GM18868 (cell line): Measurements from ENCODE around the gene G2E3.
A peak's percentile ranks its signal among the peaks of the same experiment; 100 is the strongest.
"Not testable (repeated sequence)": the region's sequence is repeated elsewhere in the genome, so short reads cannot be mapped to it uniquely, and the experiment has no call there.

Experiments used
- ATAC-seq: cut with Tn5 transposase; IDR thresholded peaks from one replicate; pipeline ENCODE4 v1.9.1; 2021; ENCODE audit warnings: mild to moderate bottlenecking, moderate library complexity; ENCODE audit not compliant: unreplicated experiment

Gene G2E3

DNA sequence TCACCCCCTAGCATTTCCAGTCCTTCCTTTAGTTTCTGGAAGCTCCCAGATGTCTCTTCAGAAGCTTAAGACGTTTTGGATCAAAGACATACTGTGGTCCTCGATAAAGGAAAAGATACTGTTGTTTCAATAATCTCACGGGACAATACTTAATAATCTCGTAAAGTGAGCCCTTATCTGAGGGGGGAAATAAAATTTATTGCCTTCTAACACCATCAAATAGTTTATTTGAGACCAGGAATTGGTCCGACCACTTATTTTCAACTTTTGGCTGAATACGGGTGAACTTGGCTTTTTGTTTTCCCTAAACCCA lies 640 bp upstream of the G2E3 start:
- no peak for ATAC-seq

DNA sequence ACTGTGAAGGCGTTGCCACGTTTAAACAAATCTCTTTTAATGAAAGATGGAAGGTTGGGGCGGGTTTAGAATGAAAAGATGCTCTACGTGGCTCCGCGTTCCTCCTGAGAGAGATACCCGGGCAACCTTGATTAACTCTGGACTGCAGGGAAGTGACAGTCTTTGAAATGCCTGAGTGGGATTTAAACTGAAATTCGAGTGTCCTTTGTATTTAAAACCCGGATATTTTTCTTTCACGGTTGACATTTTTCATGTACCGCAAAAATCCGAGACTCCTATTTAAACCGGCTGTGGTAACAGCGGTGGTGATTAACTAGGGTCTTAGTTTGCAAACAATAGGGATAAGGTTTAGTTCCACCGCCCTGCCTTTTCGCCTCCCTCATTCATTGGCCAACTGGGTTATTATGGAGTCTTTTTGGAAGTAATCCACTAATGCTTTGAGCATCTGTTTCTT lies 707 bp downstream of the G2E3 start:
- ATAC-seq: peak; percentile 22

DNA sequence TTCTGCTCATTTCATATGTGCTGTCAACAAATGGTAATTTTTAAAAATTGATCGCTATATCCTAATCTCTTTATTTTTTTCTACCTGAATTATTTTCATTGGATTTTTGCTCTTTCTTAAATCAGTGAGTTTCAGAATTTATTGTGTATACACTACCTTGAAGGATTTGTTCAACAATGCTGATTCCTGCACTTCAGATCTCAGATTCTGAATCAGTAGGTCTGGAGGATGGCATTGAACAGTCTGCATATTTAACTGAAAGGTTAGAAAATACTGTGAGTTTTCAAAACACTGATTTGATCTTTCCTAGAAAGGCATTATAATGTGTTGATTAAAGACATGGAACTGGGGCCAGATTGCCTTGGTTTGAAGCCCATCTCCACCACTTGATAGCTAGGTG lies 1.6 kb downstream of the G2E3 start:
- no peak for ATAC-seq

DNA sequence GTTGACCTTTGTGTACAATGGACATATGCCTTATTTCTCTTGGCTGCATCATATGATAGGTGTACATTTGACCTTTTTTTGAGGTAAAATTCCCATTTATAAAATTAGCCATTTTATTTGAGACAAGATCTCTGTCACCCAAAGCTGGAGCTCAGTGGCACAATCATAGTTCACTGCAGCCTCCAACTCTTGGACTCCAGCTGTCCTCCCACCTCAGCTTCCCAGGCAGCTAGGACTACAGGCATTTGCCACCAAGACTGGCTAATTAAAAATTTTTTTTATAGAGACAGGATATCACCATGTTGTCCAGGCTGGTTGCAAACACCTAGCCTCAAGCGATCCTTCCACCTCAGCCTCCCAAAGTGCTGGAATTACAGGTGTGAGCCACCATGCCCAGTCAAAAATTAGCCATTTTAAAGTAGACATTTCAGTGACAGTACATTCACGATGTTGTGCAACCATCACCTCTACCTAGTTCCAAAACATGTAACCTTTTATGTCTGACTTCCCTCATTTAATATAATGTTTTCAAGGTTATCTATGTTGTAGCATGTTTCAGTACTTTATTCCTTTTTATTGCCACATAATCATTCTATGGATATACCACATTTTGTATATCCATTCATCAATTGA lies 5.4 kb downstream of the G2E3 start:
- no peak for ATAC-seq

DNA sequence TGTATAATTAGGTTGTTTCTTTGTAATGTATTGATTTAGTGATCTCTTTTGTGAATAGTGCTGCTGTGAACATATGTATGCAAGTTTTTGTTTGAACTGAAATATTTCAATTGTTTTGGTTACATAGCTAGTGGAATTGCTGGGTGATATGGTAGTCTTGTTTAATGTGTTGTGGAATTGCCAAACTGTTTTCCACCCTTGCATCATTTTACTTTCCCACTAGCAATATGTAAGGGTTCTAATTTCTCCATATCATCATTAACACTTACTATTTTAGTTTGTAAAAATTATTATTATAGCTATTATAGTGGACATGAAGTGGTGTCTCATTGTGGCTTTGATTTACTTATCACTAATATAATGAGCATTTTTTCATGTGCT lies 5.9 kb downstream of the G2E3 start:
- no peak for ATAC-seq

DNA sequence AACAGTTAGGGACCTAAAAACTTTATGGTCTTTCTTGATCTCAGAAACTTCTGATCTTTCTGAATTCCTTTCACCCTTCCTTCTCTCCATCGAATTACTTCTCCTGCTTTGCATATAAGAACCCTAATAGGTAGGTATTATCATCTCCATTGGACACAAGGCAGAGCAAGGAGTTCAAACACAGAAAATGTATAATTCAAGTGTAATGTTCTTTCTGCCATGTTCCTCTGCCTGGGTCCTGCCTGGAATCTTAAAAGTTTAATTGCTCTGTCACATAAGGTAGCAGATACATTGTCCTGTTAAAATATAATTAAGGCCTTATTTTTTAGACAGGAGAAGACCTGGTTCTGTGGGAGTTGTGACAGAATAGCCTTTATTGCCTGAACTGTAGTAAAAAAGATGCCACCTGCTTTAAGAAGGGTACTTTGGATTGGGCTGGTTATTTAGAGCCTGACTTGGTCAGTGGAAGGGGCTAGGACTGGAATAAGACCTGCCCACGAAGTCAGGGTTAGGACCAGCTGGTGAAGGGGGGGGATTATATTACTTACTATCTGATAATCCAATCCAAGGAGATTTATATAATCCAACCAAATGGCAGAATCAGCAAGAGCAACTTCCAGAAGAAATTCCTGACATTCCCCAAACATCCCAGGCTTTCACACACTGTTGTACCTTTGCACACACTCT lies 10.4 kb downstream of the G2E3 start:
- ATAC-seq: no peak

DNA sequence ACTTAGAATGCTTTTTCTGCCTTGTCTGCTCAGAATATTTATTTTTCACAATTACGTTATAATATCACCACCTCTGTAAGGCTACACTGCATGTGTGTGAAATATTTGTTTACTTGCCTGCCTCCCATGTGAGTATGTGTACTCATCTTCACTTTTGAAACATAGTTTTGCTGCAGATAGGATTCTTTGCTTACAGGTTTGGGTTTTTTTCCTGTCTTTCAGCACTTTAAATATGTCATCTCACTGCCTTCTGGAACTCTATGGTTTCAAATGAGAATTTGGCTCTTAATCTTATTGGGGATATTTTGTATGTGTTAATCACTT lies 10.9 kb downstream of the G2E3 start:
- no peak for ATAC-seq

DNA sequence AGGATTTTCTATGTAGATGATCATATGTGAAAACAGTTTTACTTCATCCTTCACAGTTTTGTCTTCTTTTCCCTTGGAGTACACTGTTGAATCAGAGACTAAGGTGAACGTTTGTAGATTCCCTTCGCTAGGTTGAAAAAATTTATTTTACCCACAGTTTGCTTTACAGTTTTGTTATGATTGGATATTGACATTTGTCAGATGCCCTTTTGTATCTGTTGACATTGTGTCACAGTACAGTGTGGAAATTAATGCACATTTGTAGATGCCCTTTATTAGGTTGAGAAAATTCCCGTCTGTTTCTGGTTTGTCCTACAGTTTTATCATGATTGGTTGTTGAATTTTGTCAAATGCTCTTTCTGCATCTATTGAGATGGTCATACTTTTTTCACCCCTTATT lies 13.3 kb downstream of the G2E3 start:
- ATAC-seq: no peak

DNA sequence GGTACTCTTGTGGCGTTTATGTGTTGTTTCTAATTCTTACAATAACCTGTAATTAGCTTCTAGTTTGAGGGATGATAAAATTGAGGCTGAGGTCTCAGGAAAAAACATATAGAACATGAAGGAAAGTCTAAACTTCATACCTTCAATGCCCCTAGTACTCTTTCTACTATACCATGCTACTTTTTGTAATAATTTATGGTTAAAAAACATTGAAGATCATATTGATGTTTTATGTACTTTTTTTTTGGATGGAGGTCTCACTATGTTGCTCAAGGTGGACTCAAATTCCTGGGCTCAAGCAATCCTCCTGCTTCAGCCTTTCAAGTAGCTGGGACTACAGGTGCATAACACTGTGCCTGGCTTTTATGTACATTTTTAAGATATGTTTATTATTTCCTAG lies 13.8 kb downstream of the G2E3 start:
- ATAC-seq: no peak

DNA sequence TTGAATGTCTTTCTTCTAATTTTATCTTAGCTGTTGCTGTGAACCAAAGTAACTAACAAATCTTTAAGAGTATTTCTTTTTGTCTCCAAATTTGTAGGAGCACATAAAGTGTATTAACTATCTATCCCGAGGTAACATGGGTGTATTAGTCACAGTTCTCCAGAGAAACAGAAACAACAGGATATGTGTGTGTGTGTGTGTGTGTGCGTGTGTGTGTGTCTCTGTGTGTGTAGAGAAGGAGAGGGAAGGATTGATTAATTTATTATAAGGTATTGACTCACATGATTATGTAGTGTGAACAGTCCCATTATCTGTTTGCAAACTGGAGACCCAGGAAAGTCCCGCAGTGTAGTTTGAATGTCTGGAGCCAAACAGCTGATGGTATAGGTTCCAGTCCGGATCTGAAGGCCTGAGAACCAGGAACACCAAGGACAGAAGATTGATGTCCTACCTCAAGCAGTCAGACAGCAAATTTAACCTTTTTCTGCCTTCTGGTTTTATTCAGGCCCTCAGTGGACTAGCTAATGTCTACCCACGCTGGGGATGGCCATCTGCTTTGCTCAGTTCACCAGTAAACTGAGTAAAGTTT lies 14.4 kb downstream of the G2E3 start:
- no peak for ATAC-seq

DNA sequence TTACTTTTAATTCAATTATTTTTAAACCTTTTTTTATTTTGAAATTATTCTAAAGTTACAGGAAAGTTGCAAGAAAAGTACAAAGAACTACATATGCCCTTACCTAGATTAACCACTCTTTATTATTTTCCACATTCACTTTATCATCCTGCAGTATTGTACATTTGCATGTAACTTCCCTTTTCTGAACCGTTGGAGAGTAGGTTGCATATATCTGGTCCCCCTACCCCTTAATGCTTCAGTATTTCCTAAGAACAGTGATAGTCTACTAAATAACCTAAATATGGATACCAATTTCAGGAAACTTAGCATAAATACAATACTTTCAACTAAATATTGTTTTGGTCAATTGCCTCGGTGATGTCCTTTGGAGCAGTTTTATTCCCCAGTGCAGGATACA lies 15.0 kb downstream of the G2E3 start:
- ATAC-seq: no peak

DNA sequence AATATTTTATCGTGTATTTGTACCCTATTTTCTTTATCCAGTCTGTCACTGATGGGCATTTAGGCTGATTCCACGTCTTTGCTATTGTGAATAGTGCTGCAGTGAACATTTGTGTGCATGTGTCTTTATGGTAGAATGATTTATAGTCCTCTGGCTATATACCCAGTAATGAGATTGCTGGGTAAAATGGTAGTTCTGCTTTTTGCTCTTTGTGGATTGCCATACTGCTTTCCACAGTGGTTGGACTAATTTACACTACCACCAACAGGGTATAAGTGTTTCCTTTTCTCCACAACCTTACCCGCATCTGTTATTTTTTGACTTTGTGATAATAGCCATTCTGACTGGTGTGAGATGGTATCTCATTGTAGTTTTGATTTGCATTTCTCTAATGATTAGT lies 15.8 kb downstream of the G2E3 start:
- ATAC-seq: not testable (repeated sequence)

DNA sequence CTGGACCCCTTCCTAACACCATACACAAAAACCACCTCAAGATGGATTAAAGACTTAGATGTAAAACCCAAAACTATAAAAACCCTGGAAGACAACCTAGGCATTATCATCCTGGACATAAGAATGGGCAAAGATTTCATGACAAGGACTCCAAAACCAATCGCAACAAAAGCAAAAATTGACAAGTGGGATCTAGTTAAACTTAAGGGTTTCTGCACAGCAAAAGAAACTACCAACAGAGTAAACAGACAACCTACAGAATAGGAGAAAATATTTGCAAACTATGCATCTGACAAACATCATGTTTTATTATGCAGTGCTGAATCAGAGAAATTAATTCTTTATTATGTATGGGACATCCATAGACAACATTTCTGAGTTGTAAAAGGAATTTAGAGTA lies 17.4 kb downstream of the G2E3 start:
- ATAC-seq: not testable (repeated sequence)

DNA sequence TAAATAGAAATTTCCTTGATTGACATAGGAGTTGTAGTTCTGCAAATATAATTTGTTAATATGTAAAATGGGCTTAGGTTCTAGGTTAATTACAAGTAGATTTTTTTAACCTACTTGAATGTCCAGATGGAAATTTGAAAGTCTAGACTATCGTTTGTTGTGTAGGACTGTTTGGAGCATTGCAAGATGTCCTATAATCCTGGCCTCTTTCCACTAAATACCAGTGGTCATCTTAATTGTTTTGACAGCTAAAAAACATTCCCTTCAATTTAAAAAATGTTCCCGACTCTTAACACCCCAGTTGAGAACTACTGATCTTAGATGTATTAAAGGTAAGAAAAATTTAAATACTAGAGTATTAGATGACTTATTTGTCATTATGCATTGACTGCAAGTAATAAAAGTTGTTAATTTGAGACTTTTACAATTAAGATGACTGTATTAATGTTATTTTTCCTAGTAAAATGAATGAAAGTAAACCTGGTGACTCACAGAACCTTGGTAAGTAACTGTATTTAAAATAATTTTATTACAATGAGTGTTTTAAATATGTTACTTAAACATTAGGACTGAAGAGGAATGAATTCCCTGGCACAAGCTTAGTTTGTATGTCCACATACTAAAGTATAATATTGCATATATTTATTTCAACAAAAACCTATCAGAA lies 21.8 kb downstream of the G2E3 start:
- no peak for ATAC-seq

DNA sequence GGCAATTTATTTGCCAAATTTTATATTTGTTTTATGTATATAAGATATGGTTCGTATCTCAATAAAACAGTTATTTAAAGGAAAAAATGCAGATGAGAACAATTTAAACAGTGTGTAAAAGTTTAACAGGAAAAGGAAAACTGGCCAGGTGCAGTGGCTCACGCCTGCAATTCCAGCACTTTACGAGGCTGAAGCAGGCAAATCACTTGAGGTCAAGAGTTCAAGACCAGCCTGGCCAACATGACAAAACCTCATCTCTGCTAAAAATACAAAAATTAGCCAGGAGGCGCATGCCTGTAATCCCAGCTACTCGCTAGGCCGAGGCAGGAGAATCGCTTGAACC lies 22.3 kb downstream of the G2E3 start:
- no peak for ATAC-seq

DNA sequence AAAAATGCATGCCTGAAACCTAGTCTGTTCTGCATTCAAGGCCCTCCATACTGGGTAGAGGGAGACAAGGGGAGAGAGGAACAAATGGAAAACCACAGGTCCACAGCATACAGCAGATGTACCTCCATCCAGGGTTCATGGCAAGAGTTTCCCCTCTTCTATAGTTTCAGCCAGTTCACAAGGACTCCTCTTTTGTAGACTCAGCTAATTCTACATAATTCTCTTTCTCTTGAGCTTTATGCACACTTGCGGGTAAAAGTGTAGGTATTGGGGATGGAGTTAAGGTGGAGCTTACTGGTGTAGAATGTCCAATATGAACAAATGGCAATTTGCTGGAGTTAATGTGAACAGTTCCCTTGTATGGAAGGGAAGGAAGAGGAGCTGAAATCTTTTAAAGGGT lies 23.4 kb downstream of the G2E3 start:
- ATAC-seq: no peak

DNA sequence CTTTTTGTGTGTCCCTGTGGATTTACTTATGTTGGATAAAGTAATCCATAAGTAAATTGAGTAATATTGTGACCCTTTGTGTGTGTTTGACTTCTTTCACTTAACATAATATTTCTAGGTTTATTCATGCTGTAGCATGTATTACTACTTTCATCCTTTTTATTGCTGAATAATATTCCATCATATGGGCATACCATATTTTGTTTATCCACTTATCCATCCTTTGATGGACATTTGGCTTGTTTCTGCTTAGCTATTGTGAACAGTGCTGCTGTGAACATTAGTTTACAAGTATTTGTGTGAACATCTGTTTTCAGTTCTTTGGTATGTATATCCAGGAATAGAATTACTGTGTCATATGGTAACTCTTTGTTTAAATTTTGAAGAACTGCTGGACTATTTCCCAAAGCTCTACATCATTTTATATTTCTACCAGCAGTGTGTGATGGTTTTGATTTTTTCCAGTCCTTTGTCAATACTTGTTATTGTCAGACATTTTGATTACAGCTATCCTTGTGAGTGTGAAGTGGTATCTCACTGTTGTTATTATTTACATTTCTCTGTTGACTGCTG lies 25.2 kb downstream of the G2E3 start:
- no peak for ATAC-seq

DNA sequence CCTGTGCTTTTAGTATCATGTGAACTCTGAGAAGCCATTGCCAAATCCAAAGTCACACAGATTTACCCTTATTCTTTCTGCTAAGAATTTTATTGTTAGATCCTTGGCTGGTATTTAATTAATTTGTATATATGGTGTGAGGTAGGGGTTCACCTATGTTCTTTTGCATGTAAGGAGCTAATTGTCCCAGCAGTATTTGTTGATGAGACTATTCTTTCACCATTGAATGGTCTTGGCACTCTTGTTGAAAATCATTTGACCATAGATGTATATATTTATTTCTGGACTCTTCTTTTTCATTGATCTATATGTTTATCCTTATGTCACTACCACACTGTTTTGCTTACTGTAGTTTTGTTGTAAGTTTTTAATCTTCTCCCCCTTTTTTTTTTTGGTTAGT lies 26.2 kb downstream of the G2E3 start:
- ATAC-seq: no peak

DNA sequence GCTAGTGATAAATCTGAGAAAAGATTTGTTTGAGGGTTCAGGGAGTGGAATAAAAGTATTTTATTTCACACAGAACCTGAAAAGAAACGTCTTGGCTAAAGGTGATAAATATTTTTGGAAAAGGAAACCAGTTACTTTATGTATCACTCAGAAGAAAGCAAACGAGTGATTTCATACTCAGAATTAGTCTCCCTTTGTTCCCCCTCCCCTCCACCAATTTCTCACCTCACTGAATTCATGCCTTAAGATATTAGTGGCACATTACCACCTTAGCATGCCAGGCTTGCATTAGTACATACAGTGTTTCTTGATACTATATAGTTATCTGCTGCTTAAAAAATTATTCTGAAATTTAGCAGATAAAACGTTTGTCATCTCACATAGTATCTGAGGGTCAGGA lies 28.2 kb downstream of the G2E3 start:
- peak; percentile 63 for ATAC-seq

DNA sequence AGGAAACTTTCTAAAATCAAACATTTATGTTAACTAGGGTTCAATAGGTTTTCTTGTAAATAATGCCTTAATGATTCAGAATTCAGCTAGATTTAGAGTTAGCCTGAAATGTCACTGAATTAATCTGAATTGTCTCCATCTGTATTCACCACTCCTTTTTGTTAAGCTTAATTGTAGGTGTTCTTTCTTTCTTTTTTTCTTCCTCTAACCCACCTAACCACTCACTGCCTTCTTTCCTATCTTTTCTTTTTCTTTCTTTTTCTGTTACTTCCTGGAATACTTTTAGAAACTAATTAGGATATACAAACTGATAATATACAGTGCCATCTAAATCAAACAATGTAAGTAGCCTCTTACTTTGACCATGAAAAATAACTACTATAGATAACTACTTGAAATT lies 29.9 kb downstream of the G2E3 start:
- ATAC-seq: no peak

DNA sequence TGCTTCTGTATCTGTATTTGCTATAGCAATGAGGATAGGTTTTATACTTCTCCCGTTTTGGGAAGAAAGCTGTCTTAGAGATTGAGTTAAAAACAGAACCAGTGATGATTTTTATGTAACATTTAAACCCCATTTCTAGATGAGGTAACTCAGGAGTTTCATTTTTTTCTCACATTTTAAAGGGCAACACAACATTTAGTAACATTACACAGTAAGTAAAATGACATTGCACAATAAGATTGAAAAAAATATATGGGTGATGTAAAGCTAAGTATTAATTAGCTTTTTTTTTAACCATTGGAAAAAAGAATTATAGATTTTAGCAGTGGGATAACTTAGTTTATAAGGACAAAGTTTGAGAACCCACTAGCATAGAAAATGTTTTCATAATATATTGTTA lies 38.0 kb downstream of the G2E3 start:
- no peak for ATAC-seq

DNA sequence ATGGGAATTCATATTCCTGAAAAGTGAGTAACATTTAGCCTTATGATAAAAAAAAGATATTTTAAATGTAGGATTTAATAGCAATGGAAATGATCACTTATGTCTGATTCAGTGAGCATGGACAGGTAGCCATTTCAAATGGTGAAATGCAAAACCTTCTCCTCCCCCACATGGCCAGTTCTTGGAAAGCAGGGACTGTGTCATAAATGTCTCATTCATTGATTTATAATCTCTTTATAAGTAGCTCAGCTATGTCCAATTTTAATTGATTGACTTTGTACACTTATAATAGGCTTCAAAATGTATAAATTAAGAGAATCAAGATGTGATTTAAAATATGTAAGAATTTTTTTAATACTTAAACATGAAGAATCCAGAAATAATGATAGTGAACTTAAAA lies 38.5 kb downstream of the G2E3 start:
- ATAC-seq: no peak
